Measurements from ENCODE around the gene SORCS1. TPM values are rescaled to one million over a fixed set of nuclear protein-coding genes. Genes with fewer than 3 reads are reported as not detected.

The SORCS1 gene
- total RNA-seq, 1 experiment from 2014 or later: not detected

GRCh38 chr10:106819490-106819889, 345.0 kb downstream of the SORCS1 start:
- no peak for DNase-seq (ENCODE audit: low read depth)

GRCh38 chr10:106816318-106817085, 348.0 kb downstream of the SORCS1 start:
- no peak for DNase-seq (ENCODE audit: low read depth)

- no peak for DNase-seq (ENCODE audit: low read depth)
These were observed 349.0 kb downstream of the SORCS1 start for GRCh38 chr10:106815427-106816043.

- no peak for DNase-seq (ENCODE audit: low read depth)
These were observed 359.4 kb downstream of the SORCS1 start for GRCh38 chr10:106804992-106805582.

- DNase-seq (ENCODE audit: low read depth): no peak
These were observed 361.6 kb downstream of the SORCS1 start for GRCh38 chr10:106802949-106803348.

GRCh38 chr10:106799776-106800175, 364.7 kb downstream of the SORCS1 start:
- DNase-seq (ENCODE audit: low read depth): no peak

GRCh38 chr10:106795619-106796018, 368.9 kb downstream of the SORCS1 start:
- DNase-seq (ENCODE audit: low read depth): no peak

GRCh38 chr10:106793617-106794016, 370.9 kb downstream of the SORCS1 start:
- DNase-seq (ENCODE audit: low read depth): no peak

- DNase-seq (ENCODE audit: low read depth): no peak
These were observed 374.9 kb downstream of the SORCS1 start for GRCh38 chr10:106789623-106790022.

- no peak for DNase-seq (ENCODE audit: low read depth)
These were observed 375.5 kb downstream of the SORCS1 start for GRCh38 chr10:106788982-106789381.

- no peak for DNase-seq (ENCODE audit: low read depth)
These were observed 379.0 kb downstream of the SORCS1 start for GRCh38 chr10:106785528-106785927.

GRCh38 chr10:106780632-106781031, 383.9 kb downstream of the SORCS1 start:
- DNase-seq (ENCODE audit: low read depth): no peak

- DNase-seq (ENCODE audit: low read depth): no peak
These were observed 386.7 kb downstream of the SORCS1 start for GRCh38 chr10:106777841-106778240.

GRCh38 chr10:106775127-106775526, 389.4 kb downstream of the SORCS1 start:
- no peak for DNase-seq (ENCODE audit: low read depth)

- DNase-seq (ENCODE audit: low read depth): no peak
These were observed 391.5 kb downstream of the SORCS1 start for GRCh38 chr10:106772957-106773356.

- no peak for DNase-seq (ENCODE audit: low read depth)
These were observed 393.4 kb downstream of the SORCS1 start for GRCh38 chr10:106771154-106771553.

GRCh38 chr10:106768204-106768603, 396.3 kb downstream of the SORCS1 start:
- DNase-seq (ENCODE audit: low read depth): no peak

- no peak for DNase-seq (ENCODE audit: low read depth)
These were observed 398.6 kb downstream of the SORCS1 start for GRCh38 chr10:106765928-106766327.

- DNase-seq (ENCODE audit: low read depth): no peak
These were observed 399.2 kb downstream of the SORCS1 start for GRCh38 chr10:106765241-106765754.

- no peak for DNase-seq (ENCODE audit: low read depth)
These were observed 400.1 kb downstream of the SORCS1 start for GRCh38 chr10:106764360-106764759.

GRCh38 chr10:106761906-106762305, 402.6 kb downstream of the SORCS1 start:
- DNase-seq (ENCODE audit: low read depth): no peak

GRCh38 chr10:106757521-106757920, 407.0 kb downstream of the SORCS1 start:
- no peak for DNase-seq (ENCODE audit: low read depth)

- no peak for DNase-seq (ENCODE audit: low read depth)
These were observed 413.4 kb downstream of the SORCS1 start for GRCh38 chr10:106751091-106751490.
